ENCODE data around the gene DLGAP3.
"Not testable (repeated sequence)": the region's sequence is repeated elsewhere in the genome, so short reads cannot be mapped to it uniquely, and the experiment has no call there.

DLGAP3 gene

DNA sequence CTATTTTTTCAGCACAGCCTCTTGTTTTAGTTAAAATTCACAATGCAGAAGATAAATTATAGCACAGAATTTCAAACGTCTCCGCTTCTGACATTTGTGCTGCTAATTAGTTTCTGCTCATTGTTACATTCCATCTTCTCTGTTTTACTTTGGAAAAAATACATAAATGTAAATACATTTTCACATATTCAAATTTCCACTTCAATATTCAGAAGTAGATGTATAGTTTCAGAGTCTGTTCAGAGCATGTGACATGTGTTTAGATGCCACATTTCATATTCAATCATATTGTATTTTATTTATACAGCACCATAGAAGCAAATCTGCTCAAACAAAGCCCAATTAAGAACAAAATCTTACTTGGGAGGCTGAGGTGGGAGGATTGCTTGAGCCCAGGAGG is 36.1 kb upstream of the DLGAP3 start:
- ATAC-seq: no peak
- no peak for TF ChIP-seq ZFP3 (CRISPR knock-in tag; IDR thresholded peaks at IDR 0.05)
- TF ChIP-seq ISL1 (CRISPR knock-in tag; IDR thresholded peaks at IDR 0.05): no peak
- no peak for TF ChIP-seq SNAI2 (CRISPR knock-in tag; IDR thresholded peaks at IDR 0.05)
- TF ChIP-seq, protein P1, sequence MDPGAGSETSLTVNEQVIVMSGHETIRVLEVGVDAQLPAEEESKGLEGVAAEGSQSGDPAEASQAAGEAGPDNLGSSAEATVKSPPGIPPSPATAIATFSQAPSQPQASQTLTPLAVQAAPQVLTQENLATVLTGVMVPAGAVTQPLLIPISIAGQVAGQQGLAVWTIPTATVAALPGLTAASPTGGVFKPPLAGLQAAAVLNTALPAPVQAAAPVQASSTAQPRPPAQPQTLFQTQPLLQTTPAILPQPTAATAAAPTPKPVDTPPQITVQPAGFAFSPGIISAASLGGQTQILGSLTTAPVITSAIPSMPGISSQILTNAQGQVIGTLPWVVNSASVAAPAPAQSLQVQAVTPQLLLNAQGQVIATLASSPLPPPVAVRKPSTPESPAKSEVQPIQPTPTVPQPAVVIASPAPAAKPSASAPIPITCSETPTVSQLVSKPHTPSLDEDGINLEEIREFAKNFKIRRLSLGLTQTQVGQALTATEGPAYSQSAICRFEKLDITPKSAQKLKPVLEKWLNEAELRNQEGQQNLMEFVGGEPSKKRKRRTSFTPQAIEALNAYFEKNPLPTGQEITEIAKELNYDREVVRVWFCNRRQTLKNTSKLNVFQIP (CRISPR knock-in tag; IDR thresholded peaks at IDR 0.05; ENCODE audit: borderline replicate concordance, low read depth): no peak
- TF ChIP-seq ZFP30 (CRISPR knock-in tag; IDR thresholded peaks at IDR 0.05): no peak
- no peak for TF ChIP-seq CSDC2 (CRISPR knock-in tag; IDR thresholded peaks at IDR 0.05)
- TF ChIP-seq ESRRG (CRISPR knock-in tag; IDR thresholded peaks at IDR 0.05): no peak
- TF ChIP-seq, protein P2, sequence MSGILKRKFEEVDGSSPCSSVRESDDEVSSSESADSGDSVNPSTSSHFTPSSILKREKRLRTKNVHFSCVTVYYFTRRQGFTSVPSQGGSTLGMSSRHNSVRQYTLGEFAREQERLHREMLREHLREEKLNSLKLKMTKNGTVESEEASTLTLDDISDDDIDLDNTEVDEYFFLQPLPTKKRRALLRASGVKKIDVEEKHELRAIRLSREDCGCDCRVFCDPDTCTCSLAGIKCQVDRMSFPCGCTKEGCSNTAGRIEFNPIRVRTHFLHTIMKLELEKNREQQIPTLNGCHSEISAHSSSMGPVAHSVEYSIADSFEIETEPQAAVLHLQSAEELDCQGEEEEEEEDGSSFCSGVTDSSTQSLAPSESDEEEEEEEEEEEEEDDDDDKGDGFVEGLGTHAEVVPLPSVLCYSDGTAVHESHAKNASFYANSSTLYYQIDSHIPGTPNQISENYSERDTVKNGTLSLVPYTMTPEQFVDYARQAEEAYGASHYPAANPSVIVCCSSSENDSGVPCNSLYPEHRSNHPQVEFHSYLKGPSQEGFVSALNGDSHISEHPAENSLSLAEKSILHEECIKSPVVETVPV (CRISPR knock-in tag; IDR thresholded peaks at IDR 0.05): no peak
- no peak for TF ChIP-seq GLIS3 (CRISPR knock-in tag; IDR thresholded peaks at IDR 0.05)

DNA sequence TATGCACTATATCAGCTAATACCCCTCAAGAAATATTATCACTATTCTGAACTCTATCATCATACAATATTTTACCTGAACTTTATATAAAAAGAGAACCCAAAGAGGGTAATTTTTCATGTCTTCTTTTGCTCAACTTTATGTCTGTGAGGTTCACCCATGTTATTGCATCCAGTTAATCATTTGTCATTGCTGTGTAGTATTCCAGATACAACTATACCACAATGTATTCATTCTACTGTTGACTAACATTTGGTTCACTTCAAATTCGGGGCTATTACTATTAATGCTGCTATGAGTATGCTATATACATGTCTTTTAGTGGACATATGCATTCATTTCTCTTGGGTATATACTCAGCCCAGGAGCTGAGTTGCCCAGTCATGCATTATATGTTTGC is 21.0 kb upstream of the DLGAP3 start:
- TF ChIP-seq CSDC2 (CRISPR knock-in tag; IDR thresholded peaks at IDR 0.05) (no peak), BACH2 (CRISPR knock-in tag; IDR thresholded peaks at IDR 0.05; ENCODE audit: borderline replicate concordance) (no peak), ARNTL (CRISPR knock-in tag; IDR thresholded peaks at IDR 0.05; ENCODE audit: borderline replicate concordance, low read depth) (no peak), SNAI2 (CRISPR knock-in tag; IDR thresholded peaks at IDR 0.05) (no peak), ZC3H10 (CRISPR knock-in tag; IDR thresholded peaks at IDR 0.05) (no peak), PPARA (CRISPR knock-in tag; IDR thresholded peaks at IDR 0.05; ENCODE audit: borderline replicate concordance) (no peak), OSR1 (CRISPR knock-in tag; IDR thresholded peaks at IDR 0.05) (no peak), ZNF565 (CRISPR knock-in tag; conservative IDR thresholded peaks at IDR 0.05; ENCODE audit: low read depth) (no peak), GLIS3 (CRISPR knock-in tag; IDR thresholded peaks at IDR 0.05) (no peak), ZFP30 (CRISPR knock-in tag; IDR thresholded peaks at IDR 0.05) (no peak), ESRRG (CRISPR knock-in tag; IDR thresholded peaks at IDR 0.05) (no peak), TCF4 (CRISPR knock-in tag; IDR thresholded peaks at IDR 0.05; ENCODE audit: borderline replicate concordance) (no peak), ZNF70 (CRISPR knock-in tag; IDR thresholded peaks at IDR 0.05) (no peak)
- TF ChIP-seq, protein P2 (CRISPR knock-in tag; IDR thresholded peaks at IDR 0.05): no peak
- TF ChIP-seq, protein P3, sequence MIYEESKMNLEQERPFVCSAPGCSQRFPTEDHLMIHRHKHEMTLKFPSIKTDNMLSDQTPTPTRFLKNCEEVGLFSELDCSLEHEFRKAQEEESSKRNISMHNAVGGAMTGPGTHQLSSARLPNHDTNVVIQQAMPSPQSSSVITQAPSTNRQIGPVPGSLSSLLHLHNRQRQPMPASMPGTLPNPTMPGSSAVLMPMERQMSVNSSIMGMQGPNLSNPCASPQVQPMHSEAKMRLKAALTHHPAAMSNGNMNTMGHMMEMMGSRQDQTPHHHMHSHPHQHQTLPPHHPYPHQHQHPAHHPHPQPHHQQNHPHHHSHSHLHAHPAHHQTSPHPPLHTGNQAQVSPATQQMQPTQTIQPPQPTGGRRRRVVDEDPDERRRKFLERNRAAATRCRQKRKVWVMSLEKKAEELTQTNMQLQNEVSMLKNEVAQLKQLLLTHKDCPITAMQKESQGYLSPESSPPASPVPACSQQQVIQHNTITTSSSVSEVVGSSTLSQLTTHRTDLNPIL (CRISPR knock-in tag; IDR thresholded peaks at IDR 0.05; ENCODE audit: low read depth): no peak
- TF ChIP-seq, protein P4, sequence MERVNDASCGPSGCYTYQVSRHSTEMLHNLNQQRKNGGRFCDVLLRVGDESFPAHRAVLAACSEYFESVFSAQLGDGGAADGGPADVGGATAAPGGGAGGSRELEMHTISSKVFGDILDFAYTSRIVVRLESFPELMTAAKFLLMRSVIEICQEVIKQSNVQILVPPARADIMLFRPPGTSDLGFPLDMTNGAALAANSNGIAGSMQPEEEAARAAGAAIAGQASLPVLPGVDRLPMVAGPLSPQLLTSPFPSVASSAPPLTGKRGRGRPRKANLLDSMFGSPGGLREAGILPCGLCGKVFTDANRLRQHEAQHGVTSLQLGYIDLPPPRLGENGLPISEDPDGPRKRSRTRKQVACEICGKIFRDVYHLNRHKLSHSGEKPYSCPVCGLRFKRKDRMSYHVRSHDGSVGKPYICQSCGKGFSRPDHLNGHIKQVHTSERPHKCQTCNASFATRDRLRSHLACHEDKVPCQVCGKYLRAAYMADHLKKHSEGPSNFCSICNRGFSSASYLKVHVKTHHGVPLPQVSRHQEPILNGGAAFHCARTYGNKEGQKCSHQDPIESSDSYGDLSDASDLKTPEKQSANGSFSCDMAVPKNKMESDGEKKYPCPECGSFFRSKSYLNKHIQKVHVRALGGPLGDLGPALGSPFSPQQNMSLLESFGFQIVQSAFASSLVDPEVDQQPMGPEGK (CRISPR knock-in tag; IDR thresholded peaks at IDR 0.05; ENCODE audit: borderline replicate concordance): no peak
- no peak for ATAC-seq

DNA sequence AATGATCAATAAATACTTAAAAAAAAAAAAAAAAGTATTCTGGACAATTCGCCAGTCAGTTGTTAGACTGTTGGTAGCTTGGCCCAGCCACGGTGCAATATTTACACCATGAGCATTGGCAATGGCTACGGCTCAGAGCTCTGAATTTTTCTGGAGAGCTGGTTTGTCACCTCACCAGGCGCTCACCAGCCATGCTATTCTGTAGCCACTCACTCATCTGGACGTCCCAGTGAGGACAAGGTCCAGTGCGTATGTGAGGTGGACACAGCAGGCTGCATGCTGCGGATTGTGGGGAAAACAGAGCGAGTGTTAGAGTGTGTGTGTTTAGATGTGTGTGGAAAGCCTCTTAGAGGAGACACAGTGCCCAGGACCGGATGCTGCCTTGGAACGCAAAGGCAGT is 19.3 kb upstream of the DLGAP3 start:
- ATAC-seq: not testable (repeated sequence)

DNA sequence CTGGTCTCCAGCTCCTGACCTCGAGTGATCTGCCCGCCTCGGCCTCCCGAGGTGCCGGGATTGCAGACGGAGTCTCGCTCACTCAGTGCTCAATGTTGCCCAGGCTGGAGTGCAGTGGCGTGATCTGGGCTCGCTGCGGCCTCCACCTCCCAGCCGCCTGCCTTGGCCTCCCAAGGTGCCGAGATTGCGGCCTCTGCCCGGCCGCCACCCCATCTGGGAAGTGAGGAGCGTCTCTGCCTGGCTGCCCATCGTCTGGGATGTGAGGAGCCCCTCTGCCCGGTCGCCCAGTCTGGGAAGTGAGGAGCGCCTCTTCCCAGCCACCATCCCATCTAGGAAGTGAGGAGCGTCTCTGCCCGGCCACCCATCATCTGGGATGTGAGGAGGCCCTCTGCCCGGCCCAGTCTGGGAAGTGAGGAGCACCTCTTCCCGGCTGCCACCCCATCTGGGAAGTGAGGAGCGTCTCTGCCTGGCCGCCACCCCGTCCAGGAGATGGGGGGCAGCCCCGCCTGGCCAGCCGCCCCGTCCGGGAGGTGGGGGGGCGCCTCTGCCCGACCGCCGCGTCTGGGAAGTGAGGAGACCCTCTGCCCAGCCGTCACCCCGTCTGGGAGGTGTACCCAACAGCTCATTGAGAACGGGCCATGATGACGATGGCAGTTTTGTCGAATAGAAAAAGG is 18.3 kb upstream of the DLGAP3 start:
- ATAC-seq: not testable (repeated sequence)

DNA sequence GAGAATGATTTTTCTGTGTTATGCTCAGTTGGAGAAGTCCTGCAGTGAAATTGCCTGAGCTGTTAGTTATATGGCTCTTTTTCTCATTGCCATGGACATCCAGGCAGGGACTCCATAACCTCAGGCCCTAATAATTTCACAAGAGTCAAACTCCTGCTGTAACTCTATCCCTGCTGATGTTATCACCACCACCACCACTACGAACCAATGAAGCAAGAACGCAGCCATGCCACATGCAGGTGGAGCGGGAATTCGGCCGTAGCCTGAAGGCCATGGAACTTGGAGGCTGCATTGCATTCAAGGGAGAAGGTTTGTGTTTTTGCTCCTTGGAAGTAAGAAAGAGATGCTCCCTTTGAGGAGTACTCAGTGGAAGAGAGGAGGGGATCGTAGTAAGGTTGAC is 16.8 kb upstream of the DLGAP3 start:
- ATAC-seq: no peak
- no peak for TF ChIP-seq ZNF8 (CRISPR knock-in tag; IDR thresholded peaks at IDR 0.05)
- TF ChIP-seq, protein P4 (CRISPR knock-in tag; IDR thresholded peaks at IDR 0.05; ENCODE audit: borderline replicate concordance): no peak
- no peak for TF ChIP-seq TOX (CRISPR knock-in tag; IDR thresholded peaks at IDR 0.05; ENCODE audit: borderline replicate concordance)

DNA sequence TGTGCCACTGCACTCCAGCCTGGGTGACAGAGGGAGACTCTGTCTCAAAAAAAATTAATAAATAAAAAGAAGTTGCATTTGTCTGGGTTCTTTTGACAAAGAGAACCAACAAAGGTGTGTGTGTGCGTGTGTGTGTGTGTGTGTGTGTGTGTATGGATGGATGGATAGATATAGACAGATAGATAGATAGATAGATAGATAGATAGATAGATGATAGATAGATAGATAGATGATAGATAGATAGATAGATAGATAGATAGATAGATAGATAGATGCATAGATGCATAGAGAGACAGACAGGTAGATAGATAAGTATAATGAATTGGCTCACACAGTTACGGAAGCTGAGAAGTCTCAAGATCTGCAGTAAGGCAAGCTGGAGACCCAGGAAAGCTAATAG is 12.3 kb upstream of the DLGAP3 start:
- not testable (repeated sequence) for ATAC-seq
